ENCODE results near the gene CALML5. TPM values are rescaled to one million over a fixed set of nuclear protein-coding genes. Genes with fewer than 3 reads are reported as not detected.

Gene CALML5
- total and polyA plus RNA-seq, 9 of the 15 experiments (the other 6 are each of a cell fraction or from before 2014, with no cell fraction given), result not detected

DNA sequence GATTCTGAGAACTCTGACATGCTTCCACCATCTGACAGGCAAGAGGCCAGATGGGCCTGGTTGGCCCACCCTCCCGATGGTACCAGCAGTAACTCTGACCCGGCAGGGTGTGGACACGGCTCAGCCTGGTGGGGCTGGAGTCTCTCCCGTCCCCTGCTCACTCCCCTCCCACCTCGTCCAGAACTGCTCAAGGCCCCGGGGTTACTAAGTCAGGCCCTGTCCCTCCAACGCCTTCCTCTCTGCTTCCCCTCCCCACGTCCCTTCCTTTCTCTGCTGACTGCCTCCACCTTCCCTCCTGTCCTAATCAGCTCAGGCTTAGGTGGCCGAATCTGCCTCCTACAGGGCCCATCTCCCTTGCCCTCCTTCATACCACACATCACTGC, 12.5 kb downstream of the CALML5 start (continued):
- TF ChIP-seq, protein P1, sequence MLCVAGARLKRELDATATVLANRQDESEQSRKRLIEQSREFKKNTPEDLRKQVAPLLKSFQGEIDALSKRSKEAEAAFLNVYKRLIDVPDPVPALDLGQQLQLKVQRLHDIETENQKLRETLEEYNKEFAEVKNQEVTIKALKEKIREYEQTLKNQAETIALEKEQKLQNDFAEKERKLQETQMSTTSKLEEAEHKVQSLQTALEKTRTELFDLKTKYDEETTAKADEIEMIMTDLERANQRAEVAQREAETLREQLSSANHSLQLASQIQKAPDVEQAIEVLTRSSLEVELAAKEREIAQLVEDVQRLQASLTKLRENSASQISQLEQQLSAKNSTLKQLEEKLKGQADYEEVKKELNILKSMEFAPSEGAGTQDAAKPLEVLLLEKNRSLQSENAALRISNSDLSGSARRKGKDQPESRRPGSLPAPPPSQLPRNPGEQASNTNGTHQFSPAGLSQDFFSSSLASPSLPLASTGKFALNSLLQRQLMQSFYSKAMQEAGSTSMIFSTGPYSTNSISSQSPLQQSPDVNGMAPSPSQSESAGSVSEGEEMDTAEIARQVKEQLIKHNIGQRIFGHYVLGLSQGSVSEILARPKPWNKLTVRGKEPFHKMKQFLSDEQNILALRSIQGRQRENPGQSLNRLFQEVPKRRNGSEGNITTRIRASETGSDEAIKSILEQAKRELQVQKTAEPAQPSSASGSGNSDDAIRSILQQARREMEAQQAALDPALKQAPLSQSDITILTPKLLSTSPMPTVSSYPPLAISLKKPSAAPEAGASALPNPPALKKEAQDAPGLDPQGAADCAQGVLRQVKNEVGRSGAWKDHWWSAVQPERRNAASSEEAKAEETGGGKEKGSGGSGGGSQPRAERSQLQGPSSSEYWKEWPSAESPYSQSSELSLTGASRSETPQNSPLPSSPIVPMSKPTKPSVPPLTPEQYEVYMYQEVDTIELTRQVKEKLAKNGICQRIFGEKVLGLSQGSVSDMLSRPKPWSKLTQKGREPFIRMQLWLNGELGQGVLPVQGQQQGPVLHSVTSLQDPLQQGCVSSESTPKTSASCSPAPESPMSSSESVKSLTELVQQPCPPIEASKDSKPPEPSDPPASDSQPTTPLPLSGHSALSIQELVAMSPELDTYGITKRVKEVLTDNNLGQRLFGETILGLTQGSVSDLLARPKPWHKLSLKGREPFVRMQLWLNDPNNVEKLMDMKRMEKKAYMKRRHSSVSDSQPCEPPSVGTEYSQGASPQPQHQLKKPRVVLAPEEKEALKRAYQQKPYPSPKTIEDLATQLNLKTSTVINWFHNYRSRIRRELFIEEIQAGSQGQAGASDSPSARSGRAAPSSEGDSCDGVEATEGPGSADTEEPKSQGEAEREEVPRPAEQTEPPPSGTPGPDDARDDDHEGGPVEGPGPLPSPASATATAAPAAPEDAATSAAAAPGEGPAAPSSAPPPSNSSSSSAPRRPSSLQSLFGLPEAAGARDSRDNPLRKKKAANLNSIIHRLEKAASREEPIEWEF (CRISPR knock-in tag; IDR thresholded peaks at IDR 0.05), result no peak
- TF ChIP-seq PCBP1 (IDR thresholded peaks at IDR 0.05; ENCODE audit: low read depth, low read length, poor library complexity, severe bottlenecking), result no peak
- no peak for TF ChIP-seq ESRRB (CRISPR knock-in tag; IDR thresholded peaks at IDR 0.05; ENCODE audit: borderline replicate concordance)
- TF ChIP-seq ZNF408 (CRISPR knock-in tag; IDR thresholded peaks at IDR 0.05; ENCODE audit: low read depth), result no peak
- no peak for TF ChIP-seq TAL1 (IDR thresholded peaks at IDR 0.05)
- TF ChIP-seq SMAD1 (IDR thresholded peaks at IDR 0.05; ENCODE audit: low read depth, low read length, partially characterized antibody), result no peak
- TF ChIP-seq, protein P2, sequence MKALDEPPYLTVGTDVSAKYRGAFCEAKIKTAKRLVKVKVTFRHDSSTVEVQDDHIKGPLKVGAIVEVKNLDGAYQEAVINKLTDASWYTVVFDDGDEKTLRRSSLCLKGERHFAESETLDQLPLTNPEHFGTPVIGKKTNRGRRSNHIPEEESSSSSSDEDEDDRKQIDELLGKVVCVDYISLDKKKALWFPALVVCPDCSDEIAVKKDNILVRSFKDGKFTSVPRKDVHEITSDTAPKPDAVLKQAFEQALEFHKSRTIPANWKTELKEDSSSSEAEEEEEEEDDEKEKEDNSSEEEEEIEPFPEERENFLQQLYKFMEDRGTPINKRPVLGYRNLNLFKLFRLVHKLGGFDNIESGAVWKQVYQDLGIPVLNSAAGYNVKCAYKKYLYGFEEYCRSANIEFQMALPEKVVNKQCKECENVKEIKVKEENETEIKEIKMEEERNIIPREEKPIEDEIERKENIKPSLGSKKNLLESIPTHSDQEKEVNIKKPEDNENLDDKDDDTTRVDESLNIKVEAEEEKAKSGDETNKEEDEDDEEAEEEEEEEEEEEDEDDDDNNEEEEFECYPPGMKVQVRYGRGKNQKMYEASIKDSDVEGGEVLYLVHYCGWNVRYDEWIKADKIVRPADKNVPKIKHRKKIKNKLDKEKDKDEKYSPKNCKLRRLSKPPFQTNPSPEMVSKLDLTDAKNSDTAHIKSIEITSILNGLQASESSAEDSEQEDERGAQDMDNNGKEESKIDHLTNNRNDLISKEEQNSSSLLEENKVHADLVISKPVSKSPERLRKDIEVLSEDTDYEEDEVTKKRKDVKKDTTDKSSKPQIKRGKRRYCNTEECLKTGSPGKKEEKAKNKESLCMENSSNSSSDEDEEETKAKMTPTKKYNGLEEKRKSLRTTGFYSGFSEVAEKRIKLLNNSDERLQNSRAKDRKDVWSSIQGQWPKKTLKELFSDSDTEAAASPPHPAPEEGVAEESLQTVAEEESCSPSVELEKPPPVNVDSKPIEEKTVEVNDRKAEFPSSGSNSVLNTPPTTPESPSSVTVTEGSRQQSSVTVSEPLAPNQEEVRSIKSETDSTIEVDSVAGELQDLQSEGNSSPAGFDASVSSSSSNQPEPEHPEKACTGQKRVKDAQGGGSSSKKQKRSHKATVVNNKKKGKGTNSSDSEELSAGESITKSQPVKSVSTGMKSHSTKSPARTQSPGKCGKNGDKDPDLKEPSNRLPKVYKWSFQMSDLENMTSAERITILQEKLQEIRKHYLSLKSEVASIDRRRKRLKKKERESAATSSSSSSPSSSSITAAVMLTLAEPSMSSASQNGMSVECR (CRISPR knock-in tag; IDR thresholded peaks at IDR 0.05), result no peak; the same call in 1 of the 2 replicates
- TF ChIP-seq ZC3H4 (CRISPR knock-in tag; IDR thresholded peaks at IDR 0.05; ENCODE audit: borderline replicate concordance), result no peak
- TF ChIP-seq, protein P3, sequence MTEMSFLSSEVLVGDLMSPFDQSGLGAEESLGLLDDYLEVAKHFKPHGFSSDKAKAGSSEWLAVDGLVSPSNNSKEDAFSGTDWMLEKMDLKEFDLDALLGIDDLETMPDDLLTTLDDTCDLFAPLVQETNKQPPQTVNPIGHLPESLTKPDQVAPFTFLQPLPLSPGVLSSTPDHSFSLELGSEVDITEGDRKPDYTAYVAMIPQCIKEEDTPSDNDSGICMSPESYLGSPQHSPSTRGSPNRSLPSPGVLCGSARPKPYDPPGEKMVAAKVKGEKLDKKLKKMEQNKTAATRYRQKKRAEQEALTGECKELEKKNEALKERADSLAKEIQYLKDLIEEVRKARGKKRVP (CRISPR knock-in tag; IDR thresholded peaks at IDR 0.05), result no peak
- TF ChIP-seq RBM39 (optimal IDR thresholded peaks at IDR 0.05; ENCODE audit: low read depth, low read length), result no peak
- TF ChIP-seq ZNF561 (CRISPR knock-in tag; conservative IDR thresholded peaks at IDR 0.05), result no peak
- no peak for TF ChIP-seq TFAM (CRISPR knock-in tag; conservative IDR thresholded peaks at IDR 0.05)
- TF ChIP-seq, protein P4, sequence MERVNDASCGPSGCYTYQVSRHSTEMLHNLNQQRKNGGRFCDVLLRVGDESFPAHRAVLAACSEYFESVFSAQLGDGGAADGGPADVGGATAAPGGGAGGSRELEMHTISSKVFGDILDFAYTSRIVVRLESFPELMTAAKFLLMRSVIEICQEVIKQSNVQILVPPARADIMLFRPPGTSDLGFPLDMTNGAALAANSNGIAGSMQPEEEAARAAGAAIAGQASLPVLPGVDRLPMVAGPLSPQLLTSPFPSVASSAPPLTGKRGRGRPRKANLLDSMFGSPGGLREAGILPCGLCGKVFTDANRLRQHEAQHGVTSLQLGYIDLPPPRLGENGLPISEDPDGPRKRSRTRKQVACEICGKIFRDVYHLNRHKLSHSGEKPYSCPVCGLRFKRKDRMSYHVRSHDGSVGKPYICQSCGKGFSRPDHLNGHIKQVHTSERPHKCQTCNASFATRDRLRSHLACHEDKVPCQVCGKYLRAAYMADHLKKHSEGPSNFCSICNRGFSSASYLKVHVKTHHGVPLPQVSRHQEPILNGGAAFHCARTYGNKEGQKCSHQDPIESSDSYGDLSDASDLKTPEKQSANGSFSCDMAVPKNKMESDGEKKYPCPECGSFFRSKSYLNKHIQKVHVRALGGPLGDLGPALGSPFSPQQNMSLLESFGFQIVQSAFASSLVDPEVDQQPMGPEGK (CRISPR knock-in tag; IDR thresholded peaks at IDR 0.05; ENCODE audit: borderline replicate concordance), result no peak
- TF ChIP-seq, protein P5, sequence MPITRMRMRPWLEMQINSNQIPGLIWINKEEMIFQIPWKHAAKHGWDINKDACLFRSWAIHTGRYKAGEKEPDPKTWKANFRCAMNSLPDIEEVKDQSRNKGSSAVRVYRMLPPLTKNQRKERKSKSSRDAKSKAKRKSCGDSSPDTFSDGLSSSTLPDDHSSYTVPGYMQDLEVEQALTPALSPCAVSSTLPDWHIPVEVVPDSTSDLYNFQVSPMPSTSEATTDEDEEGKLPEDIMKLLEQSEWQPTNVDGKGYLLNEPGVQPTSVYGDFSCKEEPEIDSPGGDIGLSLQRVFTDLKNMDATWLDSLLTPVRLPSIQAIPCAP (CRISPR knock-in tag; IDR thresholded peaks at IDR 0.05; ENCODE audit: borderline replicate concordance), result no peak
